RWPE2 (cell line): ENCODE measurements around the gene SLC35F3.

ENCODE experiments used
- ATAC-seq: fragments of 200-7000 bp; cut with Tn5 transposase; 3 replicates; pipeline ENCODE4 v1.9.1; 2021; ENCODE audit warnings: low read depth
- DNase-seq: peaks from one replicate; pipeline ENCODE4 v3.0.0-alpha.2; 2020; ENCODE audit warnings: low spot score
- H3K27ac ChIP-seq: fragments of 450-650 bp; 2 replicates; pipeline ENCODE4 v1.5.1; 2017; ENCODE audit warnings: mild to moderate bottlenecking; ENCODE audit not compliant: poor library complexity, severe bottlenecking
- H3K27me3 ChIP-seq: fragments of 250-450 bp; sonication (Bioruptor Pico); 2 replicates; pipeline ENCODE4 v1.5.1; 2021; ENCODE audit warnings: mild to moderate bottlenecking, moderate library complexity; ENCODE audit not compliant: insufficient read depth, poor library complexity, severe bottlenecking
- H3K36me3 ChIP-seq: fragments of 250-450 bp; sonication (Bioruptor Pico); 2 replicates; pipeline ENCODE4 v1.5.1; 2020; ENCODE audit warnings: low read depth, mild to moderate bottlenecking, moderate library complexity
- H3K4me1 ChIP-seq: fragments of 250-450 bp; sonication (Bioruptor Pico); 2 replicates; pipeline ENCODE4 v1.5.1; 2021; ENCODE audit warnings: mild to moderate bottlenecking, moderate library complexity; ENCODE audit not compliant: insufficient read depth, poor library complexity, severe bottlenecking
- H3K4me3 ChIP-seq: fragments of 250-450 bp; sonication (Bioruptor Pico); 2 replicates; pipeline ENCODE4 v1.5.1; 2021; ENCODE audit warnings: mild to moderate bottlenecking, moderate library complexity; ENCODE audit not compliant: severe bottlenecking
- H3K9me3 ChIP-seq: fragments of 250-450 bp; sonication (Bioruptor Pico); 2 replicates; pipeline ENCODE4 v1.5.1; 2021; ENCODE audit warnings: mild to moderate bottlenecking, moderate library complexity; ENCODE audit not compliant: severe bottlenecking
- CTCF ChIP-seq: fragments of 450-650 bp; IDR thresholded peaks from one replicate; pipeline ENCODE4 v1.5.1; 2017; ENCODE audit warnings: mild to moderate bottlenecking, moderate library complexity; ENCODE audit not compliant: poor library complexity, severe bottlenecking

SLC35F3 gene

GRCh38 chr1:234214129-234214910 is 309.8 kb downstream of the SLC35F3 start:
- H3K4me1 ChIP-seq = peaks cover 8% of the 10 kb centered on the region
- peak overlapping the region; percentile 34 for H3K4me3 ChIP-seq
- no peak overlapping the region for H3K27ac ChIP-seq
- no peaks in the 10 kb centered on the region for H3K9me3 ChIP-seq
- TF ChIP-seq CTCF = no peak
- peak; percentile 72 for ATAC-seq
- no peaks in the 10 kb centered on the region for H3K36me3 ChIP-seq
- DNase-seq = no peak
- H3K27me3 ChIP-seq = no peaks in the 10 kb centered on the region

GRCh38 chr1:234214911-234215892 is 310.7 kb downstream of the SLC35F3 start:
- Histone ChIP-seq H3K36me3 (no peaks in the 10 kb centered on the region), H3K9me3 (no peaks in the 10 kb centered on the region), H3K27me3 (no peaks in the 10 kb centered on the region), H3K27ac (no peak overlapping the region), H3K4me1 (peaks cover 8% of the 10 kb centered on the region), H3K4me3 (peak overlapping the region; percentile 34)
- DNase-seq (no peak), ATAC-seq (peak; percentile 63)
- no peak for TF ChIP-seq CTCF

- Histone ChIP-seq H3K27me3 (no peaks in the 10 kb centered on the region), H3K4me1 (peaks cover 8% of the 10 kb centered on the region), H3K27ac (no peak overlapping the region), H3K36me3 (no peaks in the 10 kb centered on the region), H3K4me3 (no peak overlapping the region), H3K9me3 (no peaks in the 10 kb centered on the region)
- ATAC-seq (no peak), DNase-seq (no peak)
- TF ChIP-seq CTCF = no peak
These were observed 311.7 kb downstream of the SLC35F3 start for GRCh38 chr1:234216116-234216703.

- Histone ChIP-seq H3K27ac (no peak overlapping the region), H3K4me3 (no peak overlapping the region), H3K4me1 (peaks cover 8% of the 10 kb centered on the region), H3K9me3 (no peaks in the 10 kb centered on the region), H3K27me3 (no peaks in the 10 kb centered on the region), H3K36me3 (no peaks in the 10 kb centered on the region)
- DNase-seq = no peak
- no peak for ATAC-seq
- no peak for TF ChIP-seq CTCF
These were observed 312.9 kb downstream of the SLC35F3 start for GRCh38 chr1:234217316-234217840.
